ENCODE measurements around the gene CRYGN.
A peak's percentile ranks its signal among the peaks of the same experiment; 100 is the strongest.

The CRYGN gene

GRCh38 chr7:151426904-151427704 lies 12.8 kb downstream of the CRYGN start:
- no peak for DNase-seq (ENCODE audit: low read depth)

GRCh38 chr7:151426441-151426903 lies 13.5 kb downstream of the CRYGN start:
- no peak for DNase-seq (ENCODE audit: low read depth)

GRCh38 chr7:151425670-151426440 lies 14.1 kb downstream of the CRYGN start:
- DNase-seq (ENCODE audit: low read depth): no peak

- DNase-seq (ENCODE audit: low read depth): no peak
Observed at GRCh38 chr7:151424799-151425198, 15.1 kb downstream of the CRYGN start.

GRCh38 chr7:151423936-151424335 lies 16.0 kb downstream of the CRYGN start:
- DNase-seq (ENCODE audit: low read depth): no peak

- DNase-seq (ENCODE audit: low read depth): no peak
Observed at GRCh38 chr7:151423226-151423625, 16.7 kb downstream of the CRYGN start.

- DNase-seq (ENCODE audit: low read depth): no peak
Observed at GRCh38 chr7:151422212-151422611, 17.7 kb downstream of the CRYGN start.

GRCh38 chr7:151420144-151420543 lies 19.8 kb downstream of the CRYGN start:
- DNase-seq (ENCODE audit: low read depth): no peak

- DNase-seq (ENCODE audit: low read depth): no peak
Observed at GRCh38 chr7:151416941-151417315, 23.0 kb downstream of the CRYGN start.

GRCh38 chr7:151416112-151416940 lies 23.6 kb downstream of the CRYGN start:
- DNase-seq (ENCODE audit: low read depth): no peak

GRCh38 chr7:151415375-151416105 lies 24.4 kb downstream of the CRYGN start:
- DNase-seq (ENCODE audit: low read depth): peak; percentile 10

- no peak for DNase-seq (ENCODE audit: low read depth)
Observed at GRCh38 chr7:151413241-151413640, 26.7 kb downstream of the CRYGN start.

- no peak for DNase-seq (ENCODE audit: low read depth)
Observed at GRCh38 chr7:151412318-151412717, 27.6 kb downstream of the CRYGN start.

- DNase-seq (ENCODE audit: low read depth): no peak
Observed at GRCh38 chr7:151411551-151411950, 28.4 kb downstream of the CRYGN start.

GRCh38 chr7:151410405-151411390 lies 29.2 kb downstream of the CRYGN start:
- no peak for DNase-seq (ENCODE audit: low read depth)

- DNase-seq (ENCODE audit: low read depth): no peak
Observed at GRCh38 chr7:151409667-151410404, 30.1 kb downstream of the CRYGN start, which contains the start of gene WDR86. WDR86 (minus strand) TSS chr7:151410038; CDS start chr7:151409589, 449 bp downstream.

- DNase-seq (ENCODE audit: low read depth): no peak
Observed at GRCh38 chr7:151408839-151409666, 30.9 kb downstream of the CRYGN start.

GRCh38 chr7:151408498-151408838 lies 31.5 kb downstream of the CRYGN start:
- no peak for DNase-seq (ENCODE audit: low read depth)

All from HS-5 (cell line).